Activated gamma-delta T cell treated with Interleukin-2 at 50 U/mL for 16 hours (primary cell): ENCODE results near the gene SURF4.
A peak's percentile ranks its signal among the peaks of the same experiment; 100 is the strongest.

Experiments
- DNase-seq: peaks from one replicate; pipeline ENCODE4 v3.0.0-alpha.2; 2020

SURF4 gene

GRCh38 chr9:133375724-133376654, at the start of gene SURF4, which contains the start of gene STKLD1:
Gene SURF4 (minus strand): TSS chr9:133376060. CDS start chr9:133375969, 91 bp downstream.
Gene STKLD1 (plus strand): TSS chr9:133376366. CDS start chr9:133376474, 108 bp downstream.
- DNase-seq = peak; percentile 93

DNA sequence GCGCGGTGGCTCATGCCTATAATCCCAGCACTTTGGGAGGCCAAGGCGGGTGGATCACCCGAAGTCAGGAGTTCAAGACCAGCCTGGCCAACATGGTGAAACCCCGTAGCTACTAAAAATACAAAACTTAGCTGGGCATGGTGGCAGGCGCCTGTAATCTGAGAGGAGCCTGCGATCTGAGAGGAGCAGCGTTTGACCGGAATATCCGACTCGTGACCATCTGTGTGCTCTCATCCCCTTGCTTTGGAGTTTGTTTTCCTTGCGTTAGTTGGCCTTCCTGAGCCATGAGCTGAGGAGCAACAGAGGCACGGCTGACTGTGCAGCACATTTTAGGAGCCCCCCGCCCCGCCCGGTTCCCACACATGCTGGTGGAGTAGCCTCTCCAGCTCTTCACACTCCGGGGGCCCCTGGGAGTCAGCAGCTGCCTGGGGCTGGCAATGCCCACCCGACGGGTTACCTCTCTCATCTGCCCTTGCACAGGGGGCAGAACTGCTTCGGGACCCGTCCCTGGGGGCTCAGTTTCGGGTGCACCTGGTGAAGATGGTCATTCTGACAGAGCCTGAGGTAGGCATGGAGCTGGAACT, 49.3 kb upstream of the SURF4 start:
- DNase-seq = no peak

DNA sequence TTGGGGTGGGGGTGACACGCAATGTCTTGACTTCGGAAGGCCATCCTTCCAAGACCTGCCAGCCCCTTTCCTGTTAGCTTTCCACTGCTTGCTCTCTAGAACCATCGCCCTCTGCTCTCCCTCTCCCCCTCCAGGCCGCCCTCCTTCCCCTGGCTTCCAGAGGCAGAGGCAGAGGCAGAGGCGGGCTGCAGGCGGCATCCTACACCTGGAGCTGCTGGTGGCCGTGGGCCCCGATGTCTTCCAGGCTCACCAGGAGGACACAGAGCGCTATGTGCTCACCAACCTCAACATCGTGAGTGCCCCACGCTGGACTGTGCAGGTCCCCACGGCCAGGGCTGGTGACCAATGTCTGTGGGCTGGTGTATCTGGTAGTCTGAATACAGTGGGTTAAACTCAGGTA, 48.3 kb upstream of the SURF4 start:
- no peak for DNase-seq

DNA sequence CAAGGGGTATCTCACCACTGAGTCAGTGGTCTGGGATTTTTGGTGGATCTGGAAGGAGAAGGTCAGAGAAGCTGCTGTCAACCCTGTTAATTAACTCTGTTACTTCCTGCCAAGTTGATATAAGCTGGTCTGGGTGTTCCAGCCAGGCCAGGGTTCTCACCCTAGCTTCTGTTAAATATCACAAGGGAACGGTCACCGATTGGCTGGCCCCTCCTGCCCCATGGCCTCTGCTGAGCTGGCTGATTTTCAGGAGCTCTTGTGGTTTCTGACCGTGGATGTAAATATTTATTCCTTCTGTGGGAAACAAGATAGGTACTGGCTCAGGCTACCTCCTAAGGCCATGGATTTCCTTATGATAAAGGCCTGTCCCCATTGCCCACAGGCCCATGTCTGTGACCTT, 47.4 kb upstream of the SURF4 start:
- DNase-seq = no peak

DNA sequence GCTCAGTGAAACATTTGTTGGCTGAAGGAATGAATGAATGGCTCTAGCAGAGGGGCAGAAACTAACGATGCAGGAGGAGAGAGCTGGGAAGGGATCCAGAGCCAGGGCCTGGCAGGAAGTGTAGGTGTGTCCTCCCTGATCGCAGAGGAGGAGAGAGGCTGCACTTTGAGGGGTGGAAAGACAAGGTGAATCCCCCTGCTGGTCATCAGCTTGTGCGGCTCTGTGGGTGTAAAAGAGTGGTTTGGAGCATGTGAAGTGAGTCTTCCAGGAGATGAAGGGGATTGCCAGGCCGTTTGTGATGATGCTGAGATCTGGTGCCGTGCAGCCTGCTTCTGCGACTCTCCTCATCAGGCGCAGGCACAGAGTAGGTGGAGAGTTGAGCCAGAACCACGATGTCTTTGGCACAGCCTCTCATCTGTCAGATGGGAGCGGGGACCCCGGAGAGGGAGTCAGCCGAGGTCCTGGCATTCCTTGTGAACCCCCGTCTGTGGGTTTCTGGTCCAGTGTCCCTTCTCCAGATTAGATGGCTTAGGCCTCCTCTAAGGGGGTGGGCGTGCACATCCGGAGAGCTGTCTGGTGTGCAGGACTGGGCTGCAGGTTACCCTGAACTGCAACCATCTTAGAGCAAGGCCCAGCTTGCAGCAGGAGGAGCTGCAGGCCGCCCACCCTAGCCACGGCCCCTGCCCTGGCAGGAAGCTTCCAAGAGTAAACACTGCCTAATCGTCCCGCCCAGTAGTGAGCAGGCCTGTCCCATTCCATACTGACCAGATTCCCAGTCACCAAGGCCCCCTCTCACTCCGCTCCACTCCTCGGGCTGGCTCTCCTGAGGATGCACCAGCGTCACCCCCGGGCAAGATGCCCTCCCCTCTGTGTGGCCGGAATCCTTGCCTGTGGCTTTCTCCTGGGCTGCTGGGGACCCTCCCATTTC, 46.0 kb upstream of the SURF4 start, which contains the start of gene ADAMTS13:
TSS of gene ADAMTS13 (plus strand) at position 753 of the 928 bp plus-strand sequence. CDS start at position 830, 77 bp downstream.
- DNase-seq = no peak

GRCh38 chr9:133420392-133420827, 44.5 kb upstream of the SURF4 start:
- DNase-seq = no peak

- no peak for DNase-seq
Measured at GRCh38 chr9:133419005-133419404, 43.1 kb upstream of the SURF4 start.

DNA sequence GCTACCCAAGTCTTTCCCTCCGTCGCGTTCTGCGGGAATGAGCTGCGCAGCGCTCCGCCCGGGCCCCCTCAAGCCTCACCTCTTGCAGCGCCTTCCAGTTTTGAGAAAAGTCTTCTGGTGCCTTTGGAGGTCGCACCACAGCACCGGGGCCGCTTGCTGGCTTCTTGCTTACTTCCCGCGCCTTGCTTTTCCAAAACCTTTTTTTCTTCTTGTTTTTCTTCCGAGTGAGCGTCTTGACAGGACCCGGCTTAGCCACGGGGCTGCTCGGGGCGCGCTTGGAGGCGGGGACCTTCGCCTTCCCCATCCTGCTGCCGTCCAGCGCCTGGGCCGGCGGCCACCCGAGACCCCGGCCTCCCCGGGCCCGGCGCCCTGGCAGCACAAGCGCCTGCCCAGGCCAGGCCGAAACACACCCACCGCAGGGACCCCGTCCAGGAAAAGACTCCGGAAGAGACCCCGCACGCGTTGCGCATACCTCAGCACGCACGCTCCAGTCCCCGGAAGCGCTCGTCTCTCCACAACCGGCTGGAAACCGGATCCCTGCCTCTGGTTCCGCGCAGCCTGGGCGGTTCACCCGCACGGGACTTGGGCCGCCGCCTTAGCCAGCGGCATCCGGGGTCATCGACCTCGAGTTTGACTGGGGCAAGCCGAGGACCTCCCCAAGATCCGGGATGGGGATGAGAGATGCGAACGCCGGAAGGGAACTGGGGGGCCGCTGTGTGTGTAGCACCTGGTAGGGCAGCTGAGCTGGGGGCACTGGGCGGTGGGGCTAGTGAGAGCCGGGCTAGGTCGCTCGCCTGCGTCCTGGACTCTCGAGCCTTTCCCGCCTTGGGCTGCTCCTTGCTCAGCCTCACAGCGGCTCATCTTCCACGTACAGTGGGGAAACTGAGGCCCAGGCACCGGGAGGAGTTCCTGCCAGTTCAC, 41.9 kb upstream of the SURF4 start, which contains the start of gene REXO4:
TSS of gene REXO4 (minus strand) at position 470 of the 921 bp plus-strand sequence. CDS start at position 304, 166 bp downstream.
- peak; percentile 76 for DNase-seq

DNA sequence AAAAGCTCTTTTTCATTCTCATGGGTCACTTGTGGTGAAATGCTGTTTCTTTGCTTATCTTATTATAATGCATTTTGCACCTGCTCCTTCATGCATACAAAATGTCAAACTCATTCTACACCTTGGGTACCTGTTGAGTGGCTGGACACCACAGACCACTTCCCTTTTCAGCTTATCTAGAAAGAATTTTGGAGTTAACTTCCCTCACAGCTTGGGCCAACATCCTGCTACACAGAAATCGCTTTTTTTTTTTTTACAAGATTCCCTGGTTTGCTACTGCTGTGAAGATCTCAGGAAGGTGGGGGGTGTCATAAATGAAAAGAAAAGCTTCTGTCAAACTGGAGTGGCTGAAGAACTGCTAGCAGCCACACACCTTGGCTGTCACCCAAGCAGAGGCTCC, 39.3 kb upstream of the SURF4 start:
- DNase-seq = no peak

DNA sequence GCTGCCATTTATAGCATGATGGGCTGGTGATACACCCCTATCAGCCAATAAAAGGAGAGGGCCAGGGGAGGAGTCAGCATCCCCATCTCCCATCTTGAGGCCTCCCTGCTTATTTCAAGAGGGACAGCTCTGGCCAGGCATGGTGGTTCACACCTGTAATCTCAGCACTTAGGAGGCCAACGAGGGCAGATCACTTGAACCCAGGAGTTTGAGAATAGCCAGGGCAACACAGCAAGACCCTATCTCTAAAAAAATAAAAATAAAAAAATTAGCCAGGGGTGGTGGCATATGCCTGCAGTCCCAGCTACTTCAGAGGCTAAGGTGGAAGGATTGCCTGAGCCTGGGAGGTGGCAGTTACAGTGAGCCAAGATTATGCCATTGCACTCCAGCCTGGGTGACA, 32.2 kb upstream of the SURF4 start:
- DNase-seq = no peak

DNA sequence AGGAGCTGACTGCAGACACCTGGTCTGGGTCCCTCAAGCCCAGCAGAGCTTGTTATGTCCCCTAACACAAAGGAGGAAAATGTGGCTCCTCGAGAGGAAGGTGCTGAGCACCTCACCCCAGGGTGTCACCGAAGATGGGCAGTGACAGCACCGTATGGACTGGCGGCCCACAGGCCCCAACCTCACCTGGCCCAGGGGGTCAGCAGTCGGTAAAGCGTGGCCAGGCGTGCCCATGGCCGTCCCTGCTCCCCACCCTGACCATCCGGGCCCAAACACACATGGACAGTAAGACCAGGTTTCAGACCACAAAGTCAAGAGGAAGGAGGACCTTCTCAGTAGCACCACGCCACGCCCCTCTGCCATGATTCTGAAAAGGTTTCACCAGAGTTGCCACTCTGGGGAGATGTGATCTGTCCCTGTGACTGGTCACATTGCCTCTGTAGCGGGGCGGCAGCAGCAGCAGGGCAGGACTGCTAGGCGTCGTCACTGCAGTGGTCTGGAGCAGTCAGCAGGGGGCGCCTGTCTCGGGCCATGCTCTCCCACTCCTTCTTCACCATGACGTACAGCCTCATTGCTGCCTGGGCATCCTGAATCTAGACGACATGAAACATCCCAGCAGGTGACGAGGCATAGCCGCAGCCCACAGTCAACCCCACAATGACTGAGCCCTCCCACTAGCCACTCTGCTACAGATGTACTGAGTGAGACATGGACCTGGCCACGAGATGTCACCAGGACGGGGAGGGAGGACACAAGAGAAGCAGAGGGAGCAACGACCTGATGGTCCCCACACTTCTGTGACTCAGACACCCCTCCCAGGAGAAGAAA, 30.8 kb upstream of the SURF4 start:
- peak; percentile 74 for DNase-seq

DNA sequence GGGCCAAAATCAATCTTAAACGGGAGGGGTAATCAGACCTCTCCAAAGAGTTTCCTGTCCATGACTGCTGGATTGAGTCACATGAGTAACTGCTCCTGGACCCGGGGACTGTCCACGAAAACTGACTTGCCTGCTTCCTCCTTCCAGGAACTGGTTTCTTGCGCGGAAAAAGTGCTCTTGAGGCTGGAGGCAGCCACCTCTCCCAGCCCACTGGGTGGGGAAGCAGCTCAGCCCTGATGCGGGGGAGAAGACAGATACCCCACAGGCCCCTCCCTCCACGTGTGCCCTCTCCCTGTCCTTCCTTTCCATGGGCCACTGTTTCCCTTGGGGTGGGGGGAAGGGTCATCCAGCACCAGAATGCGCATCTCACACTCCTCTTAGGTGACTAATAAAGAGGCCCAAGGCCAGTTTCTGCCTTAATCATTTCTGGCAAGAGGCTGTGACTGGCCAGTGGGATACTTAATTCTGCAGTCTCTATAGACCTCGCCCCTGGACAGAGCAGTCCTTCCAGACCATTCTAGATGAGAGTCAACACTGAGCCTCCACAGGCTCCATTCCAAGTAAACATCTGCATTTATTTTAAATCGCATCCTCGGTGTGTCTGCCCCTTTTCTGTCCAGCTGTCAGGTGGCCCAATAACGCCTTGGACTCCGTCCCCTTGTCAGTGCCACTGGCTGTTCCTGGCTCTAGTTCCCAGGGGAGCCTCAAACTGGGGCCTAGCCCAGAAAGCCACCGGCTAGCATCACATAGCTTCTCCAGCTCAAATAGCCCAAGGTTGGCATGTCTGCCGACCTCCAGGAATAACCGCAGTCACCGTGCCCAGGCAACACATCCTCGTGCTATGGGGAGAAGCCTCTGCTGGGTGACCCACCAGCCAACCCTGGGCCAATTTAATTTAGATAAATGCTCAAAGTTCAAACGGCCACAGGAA, 29.9 kb upstream of the SURF4 start:
- no peak for DNase-seq

- no peak for DNase-seq
Measured at GRCh38 chr9:133404454-133405002, 28.7 kb upstream of the SURF4 start.

DNA sequence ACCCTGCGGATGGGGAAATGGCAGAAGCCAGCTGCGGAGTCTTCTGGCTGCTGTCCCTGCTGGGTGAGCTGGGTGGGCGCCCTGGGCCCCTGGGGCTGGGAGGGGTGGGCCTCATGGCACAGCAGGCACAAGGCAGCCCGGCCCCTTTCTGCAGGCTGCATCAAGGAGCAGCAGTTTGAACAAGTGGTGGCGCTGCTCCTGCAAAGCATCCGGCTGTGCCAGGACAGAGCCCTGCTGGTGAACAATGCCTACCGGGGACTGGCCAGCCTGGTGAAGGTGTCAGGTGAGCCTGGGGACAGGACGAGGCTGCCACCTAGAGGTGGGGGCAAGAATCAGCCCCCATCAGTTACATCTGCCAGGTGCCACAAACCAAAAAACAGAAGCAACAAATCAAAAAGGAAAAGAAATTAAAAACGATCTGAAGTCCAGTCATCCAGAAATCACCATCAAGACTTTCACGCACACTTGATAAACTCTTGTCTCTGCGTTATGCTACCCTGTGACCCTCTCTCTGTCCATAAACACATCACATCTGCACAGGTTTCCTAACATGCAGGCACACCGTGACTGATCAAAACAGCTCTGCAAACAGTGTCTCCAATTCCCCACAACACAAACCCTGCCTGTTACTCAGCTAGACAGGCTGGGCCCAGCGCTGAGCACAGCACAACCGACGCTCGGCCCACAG, 28.1 kb upstream of the SURF4 start:
- peak; percentile 60 for DNase-seq

GRCh38 chr9:133402689-133403088, 26.8 kb upstream of the SURF4 start:
- no peak for DNase-seq

DNA sequence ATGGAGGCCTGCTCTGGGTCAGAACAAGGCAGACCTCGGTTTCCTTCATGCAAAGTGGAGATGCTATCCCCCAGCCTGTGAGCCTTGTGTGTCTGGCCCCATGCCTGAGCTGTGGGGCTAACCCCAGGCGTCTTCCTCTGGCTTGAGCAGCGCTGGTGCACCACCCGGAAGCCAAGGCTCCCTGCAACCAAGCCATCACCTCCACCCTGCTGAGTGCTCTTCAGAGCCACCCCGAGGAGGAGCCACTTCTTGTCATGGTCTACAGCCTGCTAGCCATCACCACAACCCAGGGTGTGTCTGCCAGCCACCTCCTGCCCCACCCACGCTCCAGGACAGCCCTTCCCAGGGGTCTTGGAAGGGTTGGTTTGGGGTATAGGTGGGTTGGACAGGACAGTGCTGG, 25.7 kb upstream of the SURF4 start:
- DNase-seq = no peak

GRCh38 chr9:133400292-133400691, 24.4 kb upstream of the SURF4 start:
- no peak for DNase-seq

DNA sequence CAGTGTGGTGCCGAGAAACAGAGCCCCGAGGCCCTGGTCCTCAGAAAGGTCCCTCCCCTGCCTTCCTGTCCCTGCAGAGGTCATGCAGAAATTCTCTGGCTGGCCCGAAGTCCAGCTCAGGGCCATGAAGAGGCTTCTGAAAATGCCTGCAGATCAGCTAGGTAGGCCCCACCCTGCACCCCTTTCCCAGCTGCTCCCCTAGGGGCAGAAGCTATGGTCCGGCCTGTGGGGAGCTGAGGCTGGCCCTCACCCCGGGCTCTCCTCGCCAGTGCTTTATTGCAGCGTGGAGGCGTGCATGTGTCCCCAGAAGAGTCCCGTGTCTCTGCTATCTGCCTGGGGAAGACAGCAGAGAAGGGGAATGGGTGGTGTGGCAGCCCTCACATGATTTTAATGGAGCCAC, 22.0 kb upstream of the SURF4 start:
- DNase-seq = no peak

DNA sequence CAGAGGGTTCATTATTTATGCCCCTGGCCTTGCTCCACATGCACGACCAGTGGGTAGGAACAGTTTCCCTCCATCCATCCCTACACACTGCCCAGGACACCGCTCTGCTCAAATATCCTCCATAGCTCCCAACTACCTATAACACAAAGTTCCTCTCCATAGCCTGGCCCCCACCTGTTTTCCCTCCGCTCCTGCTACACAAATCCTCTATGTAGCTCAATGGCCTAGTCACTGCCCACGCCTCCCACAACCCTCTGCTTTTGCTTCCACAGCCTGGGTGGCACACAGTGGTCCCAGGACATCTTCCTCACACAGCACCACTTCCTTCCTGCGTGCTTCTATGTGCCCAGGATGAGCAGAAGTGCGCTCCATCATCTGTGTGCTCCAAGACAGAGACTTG, 21.5 kb upstream of the SURF4 start:
- DNase-seq = no peak
